Mucosa of rectum (tissue), 2 donors: ENCODE results near the gene PRRT4.

Experiments
- H3K27ac ChIP-seq, 2 donors: one replicate each; pipeline ENCODE4 v1.7.0; 2013; ENCODE audit warnings: inconsistent platforms in 2 of 2, low read depth in 2 of 2, low read length in 2 of 2
- H3K27me3 ChIP-seq, 2 donors: one replicate each; pipeline ENCODE4 v1.7.0; 2013; ENCODE audit warnings: low read length in 2 of 2; ENCODE audit not compliant: control insufficient read depth in 2 of 2, insufficient read depth in 2 of 2
- H3K36me3 ChIP-seq, 2 donors: one replicate each; pipeline ENCODE4 v1.7.0; 2013; ENCODE audit warnings: low read length in 2 of 2; ENCODE audit not compliant: control insufficient read depth in 2 of 2, insufficient read depth in 2 of 2
- H3K4me1 ChIP-seq, 2 donors: one replicate each; pipeline ENCODE4 v1.7.0; 2013; ENCODE audit warnings: low read length in 2 of 2, mild to moderate bottlenecking in 1 of 2; ENCODE audit not compliant: control insufficient read depth in 2 of 2, insufficient read depth in 2 of 2
- H3K4me3 ChIP-seq, 2 donors: one replicate each; pipeline ENCODE4 v1.7.0; 2013; ENCODE audit warnings: low read length in 2 of 2
- H3K9ac ChIP-seq, 2 donors: one replicate each; pipeline ENCODE4 v1.7.0; 2013; ENCODE audit warnings: low read length in 2 of 2, low read depth in 1 of 2, mild to moderate bottlenecking in 1 of 2
- H3K9me3 ChIP-seq, 2 donors: one replicate each; pipeline ENCODE4 v1.7.0; 2013; ENCODE audit warnings: low read length in 2 of 2; ENCODE audit not compliant: control insufficient read depth in 2 of 2
- donor health status: healthy.
- donor health status: Normal muscosa, but diverticular disease.

PRRT4 gene

GRCh38 chr7:128361411-128362379 is at the start of gene PRRT4:
TSS of gene PRRT4 (minus strand) at chr7:128361690.
- Histone ChIP-seq H3K9me3 (no peaks in the 10 kb centered on the region), H3K27ac (no peak within 1 kb of the TSS), H3K27me3 (peaks cover 18 to 32% of the 10 kb centered on the region in 2 donors), H3K9ac (no peak within 1 kb of the TSS), H3K4me3 (peak within 1 kb of the TSS; percentile 60), H3K36me3 (no peaks in the 10 kb centered on the region), H3K4me1 (peaks cover 6 to 7% of the 10 kb centered on the region in 2 donors)

- Histone ChIP-seq H3K4me3 (peak overlapping the region; percentile 90 to 91), H3K36me3 (no peaks in the 10 kb centered on the region), H3K27ac (peak overlapping the region; percentile 86 to 88), H3K27me3 (no peaks in the 10 kb centered on the region), H3K9ac (peak overlapping the region; percentile 85), H3K9me3 (no peaks in the 10 kb centered on the region), H3K4me1 (peaks cover 9 to 20% of the 10 kb centered on the region in 2 donors)
These were observed 48.9 kb upstream of the PRRT4 start for GRCh38 chr7:128410451-128410753.

- Histone ChIP-seq H3K27ac (peak within 1 kb of the TSS; percentile 86 to 88), H3K9ac (peak within 1 kb of the TSS; percentile 85), H3K4me1 (peaks cover 15 to 26% of the 10 kb centered on the region in 2 donors), H3K4me3 (peak within 1 kb of the TSS; percentile 90 to 91), H3K27me3 (no peaks in the 10 kb centered on the region), H3K36me3 (no peaks in the 10 kb centered on the region), H3K9me3 (no peaks in the 10 kb centered on the region)
These were observed 48.3 kb upstream of the PRRT4 start, which contains the start of gene IMPDH1 for GRCh38 chr7:128409596-128410450. TSS of gene IMPDH1 (minus strand) at chr7:128409982. CDS start at chr7:128409901, 81 bp downstream.

- H3K36me3 ChIP-seq: no peaks in the 10 kb centered on the region
- peak overlapping the region; percentile 90 to 91 for H3K4me3 ChIP-seq
- no peaks in the 10 kb centered on the region for H3K27me3 ChIP-seq
- no peaks in the 10 kb centered on the region for H3K9me3 ChIP-seq
- H3K9ac ChIP-seq: peak overlapping the region; percentile 66 to 70
- peak overlapping the region; percentile 86 to 88 for H3K27ac ChIP-seq
- peaks cover 22 to 32% of the 10 kb centered on the region in 2 donors for H3K4me1 ChIP-seq
These were observed 47.5 kb upstream of the PRRT4 start for GRCh38 chr7:128408709-128409595.

GRCh38 chr7:128407751-128408708 is 46.5 kb upstream of the PRRT4 start:
- Histone ChIP-seq H3K4me1 (peaks cover 22 to 32% of the 10 kb centered on the region in 2 donors), H3K4me3 (peak overlapping the region in 1 of 2 donors; percentile 42), H3K27ac (peak overlapping the region in 1 of 2 donors; percentile 88)

GRCh38 chr7:128407233-128407589 is 45.7 kb upstream of the PRRT4 start:
- Histone ChIP-seq H3K9ac (no peak overlapping the region), H3K4me1 (peaks cover 22 to 32% of the 10 kb centered on the region in 2 donors), H3K36me3 (no peaks in the 10 kb centered on the region), H3K4me3 (no peak overlapping the region), H3K9me3 (no peaks in the 10 kb centered on the region), H3K27ac (peak overlapping the region in 1 of 2 donors; percentile 88), H3K27me3 (no peaks in the 10 kb centered on the region)

More at GRCh38 chr7:128407751-128408708, 46.5 kb upstream of the PRRT4 start:
- Histone ChIP-seq H3K9ac (no peak overlapping the region), H3K27me3 (no peaks in the 10 kb centered on the region), H3K36me3 (no peaks in the 10 kb centered on the region), H3K9me3 (no peaks in the 10 kb centered on the region)

- no peaks in the 10 kb centered on the region for H3K27me3 ChIP-seq
- H3K4me3 ChIP-seq: peak overlapping the region in 1 of 2 donors; percentile 48
- H3K9me3 ChIP-seq: no peaks in the 10 kb centered on the region
- peaks cover under 1 to 2% of the 10 kb centered on the region in 2 donors for H3K36me3 ChIP-seq
- peak overlapping the region in 1 of 2 donors; percentile 24 for H3K9ac ChIP-seq
- H3K27ac ChIP-seq: no peak overlapping the region
- H3K4me1 ChIP-seq: peaks cover 22 to 32% of the 10 kb centered on the region in 2 donors
These were observed 45.1 kb upstream of the PRRT4 start for GRCh38 chr7:128406314-128407232.
